Posterior cingulate gyrus (tissue), 11 donors: Measurements from ENCODE around the gene MYOCD.
"Not testable (repeated sequence)": the region's sequence is repeated elsewhere in the genome, so short reads cannot be mapped to it uniquely, and the experiment has no call there.

ENCODE experiments used
- DNase-seq, 10 donors: peaks; one replicate each; pipeline versions ENCODE4 v3.0.0 to v3.0.0-alpha.2; 2020 to 2021; ENCODE audit warnings: mixed read lengths in 3 of 10
- intact Hi-C: fragments of 100-400 bp; cut with DNase I; formaldehyde crosslinking; loops from one replicate; pipeline ENCODE4 v1.15.1; 2023

MYOCD gene

GRCh38 chr17:12665263-12666210 is at the start of gene MYOCD:
Gene MYOCD, plus strand, starts transcription at chr17:12665890. Its CDS starts 299 bp downstream, at chr17:12666189.
- DNase-seq = peak in 3 of 10 donors; percentile 66 to 80 (median 74)
- intact Hi-C loops = loop anchor here (2.0 to 10.0 kb wide), 3 partner anchors 121 to 485 kb away; no protein-coding TSS in a partner anchor

- intact Hi-C loops = no loop called here
- DNase-seq = no peak
Observed at GRCh38 chr17:12616161-12616560, 49.5 kb upstream of the MYOCD start.

GRCh38 chr17:12618557-12618956 is 47.1 kb upstream of the MYOCD start:
- no peak for DNase-seq
- intact Hi-C loops = no loop called here

GRCh38 chr17:12619459-12620199 is 46.1 kb upstream of the MYOCD start:
- intact Hi-C loops = no loop called here
- no peak for DNase-seq

DNA sequence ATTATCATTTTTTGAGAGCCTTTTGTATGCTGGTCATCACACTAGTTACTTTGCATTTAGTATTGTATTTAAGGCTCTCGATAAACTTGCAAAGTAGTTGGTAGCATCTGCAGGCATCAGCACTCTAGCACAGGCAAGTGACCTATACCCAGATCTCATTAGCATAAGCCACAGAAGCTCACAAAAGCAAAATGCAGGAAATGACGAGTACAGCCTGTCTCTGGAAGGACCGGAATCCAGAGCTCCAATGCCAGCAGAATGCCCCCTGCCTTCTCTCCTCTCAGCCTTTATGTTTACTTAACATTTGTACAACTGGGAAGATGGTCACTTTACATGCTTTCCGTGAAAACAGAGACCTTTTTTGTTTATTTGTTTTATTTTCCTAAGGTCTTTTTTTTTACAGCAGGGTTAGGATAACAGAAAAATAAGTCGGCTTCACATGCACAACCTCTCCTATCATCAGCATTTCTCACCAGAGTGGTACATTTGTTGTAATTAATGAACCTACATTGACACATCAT is 45.4 kb upstream of the MYOCD start:
- intact Hi-C loops = no loop called here
- no peak for DNase-seq

DNA sequence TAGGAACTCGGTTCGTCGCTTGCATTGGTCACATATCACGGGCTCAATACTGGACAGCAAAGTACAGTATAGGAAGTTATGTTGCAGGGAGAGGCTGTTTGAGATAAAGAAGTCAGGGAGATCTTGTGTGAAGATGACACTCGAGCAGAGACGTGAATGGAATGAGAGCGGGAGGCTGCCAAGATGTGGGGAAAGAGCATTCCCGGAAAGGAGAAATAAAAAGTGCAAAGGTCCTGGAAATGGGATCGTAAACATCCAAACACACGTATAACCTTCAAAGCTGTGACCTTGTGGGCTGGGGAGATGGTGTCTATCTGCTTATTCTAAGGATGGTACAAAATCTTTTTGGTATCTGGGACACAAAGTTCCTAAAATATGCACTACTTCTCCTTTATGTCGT is 43.0 kb upstream of the MYOCD start:
- intact Hi-C loops = no loop called here
- DNase-seq = no peak

DNA sequence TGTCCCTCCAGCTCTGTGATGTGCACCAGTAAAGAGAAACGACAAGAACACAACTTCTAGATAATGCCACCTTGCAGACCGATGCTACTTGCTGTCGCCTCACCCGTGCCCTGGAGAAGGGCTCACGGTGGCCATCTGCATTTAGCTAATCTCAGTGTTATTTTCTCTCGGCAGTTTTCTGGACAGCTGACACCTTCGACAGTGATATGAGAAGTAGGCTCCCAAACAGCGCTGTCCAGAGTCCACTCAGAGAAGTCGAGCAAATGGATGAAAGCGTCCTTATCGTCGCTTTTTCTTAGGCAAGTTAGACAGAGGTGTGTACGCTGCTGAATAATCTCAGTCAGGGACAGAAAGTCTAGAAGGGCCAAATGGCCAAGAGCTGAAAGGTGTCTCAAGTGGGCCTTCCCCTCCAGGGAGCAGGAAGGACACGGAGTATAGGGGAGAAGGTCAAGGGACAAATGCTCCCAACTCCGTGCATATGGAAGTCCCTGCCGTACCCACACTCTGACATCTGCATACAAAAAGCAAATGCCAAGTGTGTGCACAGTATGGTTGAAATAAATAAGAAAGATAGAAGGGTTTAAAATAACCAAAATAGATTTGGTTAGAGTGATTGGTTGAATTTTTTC is 42.4 kb upstream of the MYOCD start:
- intact Hi-C loops = no loop called here
- no peak for DNase-seq

DNA sequence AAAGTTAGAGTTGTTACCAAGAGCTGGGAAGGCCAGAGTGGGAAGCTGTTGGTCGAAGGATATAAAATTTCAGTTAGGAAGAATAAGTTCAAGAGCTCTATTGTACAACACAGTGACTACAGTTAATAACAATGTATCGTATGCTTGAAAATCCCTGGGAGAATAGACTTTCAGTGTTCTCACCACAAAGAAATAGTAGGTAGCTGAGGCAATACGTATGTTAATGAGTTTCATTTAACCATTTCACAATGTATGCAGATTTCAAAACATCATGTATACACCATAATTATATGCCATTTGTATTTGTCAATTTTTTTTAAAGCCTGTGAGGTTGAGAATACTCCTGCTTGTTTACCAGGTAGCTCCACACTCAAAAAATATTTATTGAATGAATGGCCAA is 41.5 kb upstream of the MYOCD start:
- intact Hi-C loops = no loop called here
- no peak for DNase-seq

- no peak for DNase-seq
- intact Hi-C loops = no loop called here
Observed at GRCh38 chr17:12625092-12625491, 40.6 kb upstream of the MYOCD start.

DNA sequence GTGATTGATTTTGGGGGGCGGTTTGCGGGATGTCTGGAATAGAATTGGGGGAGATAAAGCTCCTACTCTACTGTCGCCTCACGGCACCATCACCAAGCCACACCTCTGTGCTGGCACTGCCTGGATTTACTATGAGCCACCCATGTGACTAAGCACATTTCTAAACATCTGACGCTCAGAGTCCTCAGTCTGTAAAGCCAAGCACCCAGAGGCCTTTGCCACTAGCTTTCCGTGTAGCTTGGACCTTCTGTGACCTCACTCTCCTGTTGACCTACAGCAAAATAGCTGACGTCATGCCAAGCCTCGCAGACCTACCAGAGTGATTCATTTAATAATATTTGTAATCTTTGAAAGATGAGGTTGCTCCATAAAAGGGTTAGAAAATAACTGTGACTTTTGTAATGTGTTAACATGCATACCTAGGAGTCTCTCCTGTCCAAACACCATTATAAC is 38.5 kb upstream of the MYOCD start:
- intact Hi-C loops = no loop called here
- no peak for DNase-seq

- intact Hi-C loops = no loop called here
- no peak for DNase-seq
Observed at GRCh38 chr17:12627781-12628451, 37.8 kb upstream of the MYOCD start.

GRCh38 chr17:12631076-12631475 is 34.6 kb upstream of the MYOCD start:
- intact Hi-C loops = no loop called here
- peak in 7 of 10 donors; percentile 17 to 90 (median 56) for DNase-seq

GRCh38 chr17:12632785-12633184 is 32.9 kb upstream of the MYOCD start:
- DNase-seq = no peak
- intact Hi-C loops = no loop called here

DNA sequence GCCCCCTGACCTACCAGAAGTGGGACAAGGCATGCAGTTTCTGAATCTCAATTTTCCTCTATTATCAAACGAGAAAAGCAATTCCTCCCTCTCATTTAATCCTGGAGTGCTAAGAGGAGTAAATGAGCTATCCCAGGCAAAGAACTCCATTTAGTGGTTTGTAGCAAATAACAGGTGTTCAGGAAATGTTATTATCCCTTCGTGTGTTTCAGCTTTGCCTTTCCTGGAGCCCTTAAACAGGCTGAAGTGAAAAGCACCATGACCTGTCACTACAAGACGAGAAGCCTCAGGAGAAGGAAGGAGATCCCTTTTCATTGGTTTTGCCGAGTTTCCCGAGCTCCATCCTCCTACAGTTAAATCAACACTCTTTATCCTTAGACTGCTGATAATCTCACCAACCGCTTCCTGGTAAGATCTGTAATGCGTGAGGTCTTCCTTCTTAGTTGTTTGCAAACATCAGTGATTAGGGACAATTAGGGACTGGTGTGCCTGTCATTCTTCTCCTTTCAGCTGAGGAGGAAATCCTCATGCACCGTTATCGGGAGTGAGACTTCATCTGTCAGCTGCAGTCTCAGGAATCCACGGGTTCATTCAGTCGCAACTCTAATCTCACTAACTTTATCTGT is 30.8 kb upstream of the MYOCD start:
- no peak for DNase-seq
- intact Hi-C loops = no loop called here

DNA sequence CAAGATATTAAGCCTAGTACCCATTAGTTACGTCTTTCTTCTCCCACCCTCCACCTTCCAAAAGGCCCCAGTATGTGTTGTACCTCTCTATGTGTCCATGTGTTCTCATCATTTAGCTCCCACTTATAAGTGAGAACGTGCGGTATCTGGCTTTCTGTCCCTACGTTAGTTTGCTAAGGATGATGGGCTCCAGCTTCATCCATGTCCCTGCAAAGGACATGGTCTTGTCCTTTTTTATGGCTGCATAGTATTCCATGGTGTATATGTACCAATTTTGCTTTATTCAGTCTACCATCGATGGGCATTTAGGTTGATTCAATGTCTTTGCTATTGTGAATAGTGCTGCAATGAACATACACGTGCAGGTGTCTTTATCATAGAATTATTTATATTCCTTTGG is 29.7 kb upstream of the MYOCD start:
- DNase-seq, intact Hi-C loops: not testable (repeated sequence)

DNA sequence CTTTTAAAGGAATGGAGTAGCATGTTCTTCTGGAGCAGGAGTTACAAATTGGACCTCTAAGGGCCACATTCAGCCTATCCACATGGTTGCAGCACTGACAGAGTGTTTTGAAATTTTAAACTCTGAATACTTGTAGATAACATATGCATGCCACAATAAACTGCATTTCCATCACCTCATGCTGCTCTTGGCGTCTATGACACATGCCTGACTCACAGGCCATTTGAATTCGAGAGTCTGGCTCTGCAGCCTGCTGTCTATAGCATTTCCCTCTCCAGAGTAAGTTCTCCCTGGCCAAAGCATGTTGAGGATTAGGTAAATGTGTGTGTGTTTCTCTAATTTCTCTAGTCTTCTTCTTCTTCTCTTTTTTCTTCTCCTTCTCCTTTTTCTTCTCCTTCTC is 28.7 kb upstream of the MYOCD start:
- peak in 2 of 10 donors; percentile 28 to 85 for DNase-seq
- intact Hi-C loops = no loop called here

DNA sequence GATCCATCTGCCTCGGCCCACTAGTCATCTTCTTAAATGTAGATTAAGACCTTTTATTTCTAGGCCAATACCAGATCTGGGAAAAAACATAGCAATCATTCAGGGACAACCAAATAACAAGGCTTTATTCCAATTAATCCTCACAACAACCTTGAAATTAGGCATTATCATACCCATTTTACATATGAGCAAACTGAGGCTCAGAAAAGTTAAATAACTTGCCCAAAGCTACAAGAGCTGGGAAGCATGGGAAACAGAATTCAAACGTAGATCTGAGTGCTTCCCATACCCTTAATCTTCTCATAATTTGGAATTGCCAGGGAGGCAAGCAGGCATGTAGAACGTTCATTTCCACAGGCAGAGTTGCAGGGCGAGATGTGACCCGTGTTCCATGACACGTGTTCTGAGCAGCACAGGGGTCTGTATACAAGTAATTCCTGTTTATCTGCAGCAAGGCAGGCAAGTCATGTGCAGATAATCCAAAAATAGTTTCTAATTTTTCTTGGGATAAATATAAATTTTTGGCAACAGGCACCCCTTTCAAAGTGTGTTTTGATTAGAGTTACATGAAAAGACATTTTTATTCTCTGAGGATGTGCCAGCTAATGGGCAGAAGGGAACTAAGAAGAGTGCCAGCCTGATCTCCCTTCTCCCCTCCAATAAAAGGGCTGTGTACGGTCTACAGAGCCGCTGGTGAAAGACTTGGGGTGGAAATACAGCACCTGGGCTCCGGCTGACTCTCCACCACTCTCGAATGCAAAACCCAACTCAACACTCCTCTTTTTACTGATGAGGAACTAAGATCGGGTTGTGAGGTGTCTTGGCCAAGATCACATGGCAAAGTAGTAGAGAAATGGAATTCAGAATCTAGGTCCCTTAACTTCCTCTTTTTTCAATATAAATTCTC is 27.7 kb upstream of the MYOCD start:
- intact Hi-C loops = no loop called here
- DNase-seq = no peak

DNA sequence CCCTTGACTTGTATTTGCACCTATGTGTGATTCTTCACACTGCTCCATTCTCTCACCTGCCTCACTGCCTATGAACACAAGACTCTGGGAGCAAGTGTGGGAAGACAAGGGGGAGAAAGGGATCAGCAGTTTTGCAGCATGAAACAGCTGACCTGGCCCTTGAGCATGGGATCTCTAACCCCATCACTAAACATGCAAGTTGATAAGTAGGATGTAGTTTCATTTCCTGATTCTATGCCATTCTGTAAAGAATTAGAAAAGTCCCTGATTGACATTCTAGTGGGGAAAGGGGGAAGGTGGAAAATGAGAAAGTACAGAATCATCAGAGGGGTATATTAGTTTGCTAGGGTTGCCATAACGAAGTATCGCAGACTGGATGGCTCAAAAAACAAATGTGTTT is 25.3 kb upstream of the MYOCD start:
- intact Hi-C loops = no loop called here
- no peak for DNase-seq

DNA sequence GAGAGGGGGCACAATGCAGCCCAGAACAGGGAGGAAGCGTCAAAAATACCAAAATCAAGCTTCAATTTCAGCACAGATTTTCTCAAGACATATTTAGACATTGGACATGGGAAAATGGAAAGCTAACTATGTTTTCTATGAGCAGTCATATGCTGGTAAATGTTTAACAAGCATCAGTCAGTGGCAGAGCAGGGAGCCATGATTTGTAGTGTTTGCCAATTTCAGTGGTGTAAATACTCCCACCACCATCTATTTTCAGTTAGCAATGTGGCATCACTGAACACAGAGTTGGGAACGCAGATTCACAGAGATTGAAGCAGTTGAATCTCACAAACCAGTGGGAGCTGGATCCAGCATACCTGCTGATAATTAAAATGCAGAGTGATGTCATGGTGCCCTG is 24.6 kb upstream of the MYOCD start:
- intact Hi-C loops = no loop called here

More for the DNA sequence above, 24.6 kb upstream of the MYOCD start:
- DNase-seq = no peak
